Effector CD4-positive, alpha-beta T cell (primary cell): Measurements from ENCODE around the gene WNK4.

ENCODE experiments used
- DNase-seq: peaks from one replicate; pipeline ENCODE4 v3.0.0-alpha.2; 2020

Gene WNK4

DNA sequence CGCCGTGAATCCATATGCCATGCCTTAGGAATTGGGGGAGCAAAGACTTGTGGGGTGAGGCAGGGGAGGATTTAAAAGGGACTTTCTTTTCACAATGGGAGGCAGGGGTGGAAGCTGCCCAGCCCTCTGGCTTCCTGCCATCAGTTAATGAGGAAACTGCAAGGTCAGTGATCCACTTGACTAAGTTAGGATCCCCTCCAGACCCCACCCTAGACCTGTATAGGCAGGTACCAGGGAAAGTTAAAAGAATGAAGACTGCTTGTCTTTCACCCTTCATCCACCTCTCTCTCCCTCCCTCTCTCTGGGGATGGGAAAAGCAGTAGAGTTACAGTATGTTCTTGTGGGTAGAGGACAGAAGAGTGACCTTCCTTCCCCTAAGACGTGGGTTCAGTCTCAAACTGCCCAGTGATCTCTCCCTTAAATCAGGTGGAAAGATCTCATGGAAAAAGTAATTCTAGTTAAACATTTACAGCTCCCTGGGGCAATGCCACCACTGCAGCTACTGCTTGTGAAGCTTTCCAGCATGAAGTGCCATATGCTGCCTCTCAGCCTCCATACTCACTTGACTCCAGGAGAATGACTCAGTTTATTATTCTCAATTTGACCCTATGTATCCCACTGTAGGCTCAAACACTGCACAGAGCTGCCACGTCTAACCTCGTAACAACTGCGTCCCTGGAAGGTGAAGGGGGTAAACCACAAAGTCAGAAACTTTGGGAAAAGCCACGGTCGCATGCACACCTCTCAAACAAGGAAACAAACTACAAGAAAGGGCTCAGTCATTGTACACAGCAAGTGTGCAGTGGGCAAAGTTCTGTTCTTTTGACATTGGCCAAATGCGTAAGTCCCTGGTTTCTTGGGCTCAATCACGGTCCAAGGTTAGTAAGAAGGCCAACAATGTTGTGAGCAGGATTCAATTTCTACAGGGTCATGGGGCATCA, 16.9 kb downstream of the WNK4 start:
- no peak for DNase-seq

DNA sequence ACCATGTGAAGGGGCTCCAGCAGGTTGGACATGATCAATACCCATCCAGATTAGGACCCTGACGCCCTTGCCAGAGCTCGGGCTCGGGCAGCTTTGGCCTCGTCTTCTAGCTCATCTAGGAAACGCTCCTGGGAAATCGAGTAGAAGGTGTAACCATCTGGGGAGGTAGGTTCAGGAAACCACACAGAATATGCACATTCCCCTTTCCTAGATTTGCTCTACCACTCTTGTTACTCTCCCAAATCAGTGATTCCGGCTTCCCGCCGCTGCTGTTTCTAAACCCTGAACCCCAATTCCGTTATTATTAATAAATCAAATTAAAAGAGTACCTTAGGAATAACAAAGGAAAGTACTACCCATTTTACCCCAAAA, 17.6 kb downstream of the WNK4 start:
- DNase-seq, result no peak

DNA sequence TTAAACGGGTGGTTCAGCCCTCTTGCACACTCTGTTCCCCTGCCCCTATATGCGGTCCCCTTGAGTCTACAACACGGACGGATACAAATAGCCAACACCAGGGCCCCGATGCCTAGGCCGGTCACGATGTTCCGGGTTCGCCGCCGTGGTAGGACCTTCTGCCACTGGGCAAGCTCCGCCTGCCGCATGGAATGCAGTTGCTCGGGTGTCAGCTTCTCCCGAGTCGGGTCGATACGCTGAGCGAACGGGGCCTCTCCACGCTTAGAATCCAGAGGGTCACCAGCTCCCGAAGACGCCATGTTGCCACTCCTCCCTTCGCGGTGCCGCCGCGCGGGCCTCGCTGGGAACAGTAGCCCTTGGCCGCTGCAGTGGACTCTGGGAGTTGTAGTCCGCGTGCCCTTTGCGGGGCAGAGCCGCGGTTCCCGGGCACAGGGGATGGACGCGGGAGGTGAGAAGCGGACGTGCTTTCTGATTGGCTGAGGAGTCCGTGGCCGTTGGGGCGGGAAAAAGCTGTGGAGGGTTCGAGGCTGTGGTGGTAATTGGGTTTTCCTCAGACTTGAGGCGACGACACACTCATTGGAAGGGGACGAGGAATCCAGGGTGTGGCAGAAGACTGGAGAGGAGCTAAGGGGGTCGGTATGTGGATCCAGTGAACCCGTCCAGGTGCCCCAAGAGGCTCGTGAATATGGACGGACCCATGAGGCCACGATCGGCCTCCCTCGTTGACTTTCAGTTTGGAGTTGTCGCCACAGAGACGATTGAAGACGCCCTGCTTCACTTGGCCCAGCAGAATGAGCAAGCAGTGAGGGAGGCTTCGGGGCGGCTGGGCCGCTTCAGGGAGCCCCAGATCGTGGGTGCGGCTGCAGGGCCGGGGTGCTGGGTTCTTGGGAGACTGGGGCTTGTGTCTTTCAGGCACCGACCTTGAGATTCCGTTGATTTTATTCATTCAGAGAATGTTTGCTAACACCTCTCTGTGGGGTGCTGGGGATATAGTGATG, 18.3 kb downstream of the WNK4 start, which contains the start of the genes CNTD1 and COA3:
TSS of gene CNTD1 (plus strand) at position 479 of the 998 bp plus-strand sequence. CDS start at position 686, 207 bp downstream.
TSS of gene COA3 (minus strand) at position 322 of the 998 bp plus-strand sequence. CDS start at position 299, 23 bp downstream.
- DNase-seq, result peak; percentile 64

DNA sequence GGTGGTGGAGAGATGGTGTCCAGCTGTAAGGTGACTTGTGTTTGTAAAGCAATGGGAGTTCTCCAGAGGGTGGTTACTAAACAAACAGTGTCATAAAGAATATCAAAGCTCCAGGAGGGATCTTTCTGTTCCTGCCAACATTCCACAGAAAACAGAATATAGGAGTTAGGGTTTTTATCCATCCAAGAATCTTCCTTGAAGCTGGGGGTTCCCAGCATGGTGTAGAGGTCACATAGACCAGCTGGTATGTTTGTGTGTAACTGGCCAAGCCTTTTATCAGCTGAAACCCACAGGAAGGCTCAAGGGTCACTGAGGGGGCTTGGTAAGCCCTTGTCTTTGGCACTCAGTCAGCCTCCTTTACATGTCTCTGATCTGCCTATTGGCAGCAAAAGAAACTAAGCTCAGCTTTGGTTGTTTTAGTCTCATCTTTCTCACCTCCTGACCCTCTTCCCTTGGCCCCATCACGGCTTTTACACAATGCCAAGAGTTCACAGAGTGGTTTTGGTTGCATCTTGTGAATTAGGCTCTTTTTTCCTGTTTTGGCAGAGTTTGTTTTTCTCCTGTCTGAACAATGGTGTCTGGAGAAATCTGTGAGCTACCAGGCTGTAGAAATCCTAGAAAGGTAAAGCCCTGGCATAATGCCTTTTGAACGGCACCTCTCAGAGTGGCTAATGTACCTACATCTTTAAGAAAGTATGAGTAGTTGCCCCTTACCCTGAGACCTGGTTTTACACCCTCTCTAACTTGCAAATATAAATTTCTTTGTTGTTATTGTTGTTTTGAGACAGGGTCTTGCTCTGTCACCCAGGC, 22.9 kb downstream of the WNK4 start:
- DNase-seq, result no peak

DNA sequence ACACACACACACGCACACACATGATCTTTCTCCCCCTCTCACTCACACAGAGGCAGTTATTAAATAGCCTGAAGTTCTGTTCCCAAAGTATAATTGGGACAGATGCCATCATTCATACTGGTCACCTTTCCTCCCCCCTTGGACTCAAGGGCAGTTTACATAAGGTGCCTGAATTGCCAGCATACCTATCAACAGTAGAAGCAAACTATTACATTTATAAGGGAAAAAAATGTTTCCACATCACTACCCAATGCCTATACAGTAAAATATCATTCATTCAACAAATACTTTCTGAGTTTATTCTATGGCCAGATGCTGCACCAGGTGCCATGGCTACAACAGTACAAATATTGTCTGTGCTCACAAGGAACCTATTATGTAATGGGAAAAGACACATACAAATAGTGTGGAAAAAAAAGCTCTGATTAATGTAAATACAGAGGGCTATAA, 24.5 kb downstream of the WNK4 start:
- DNase-seq, result no peak

DNA sequence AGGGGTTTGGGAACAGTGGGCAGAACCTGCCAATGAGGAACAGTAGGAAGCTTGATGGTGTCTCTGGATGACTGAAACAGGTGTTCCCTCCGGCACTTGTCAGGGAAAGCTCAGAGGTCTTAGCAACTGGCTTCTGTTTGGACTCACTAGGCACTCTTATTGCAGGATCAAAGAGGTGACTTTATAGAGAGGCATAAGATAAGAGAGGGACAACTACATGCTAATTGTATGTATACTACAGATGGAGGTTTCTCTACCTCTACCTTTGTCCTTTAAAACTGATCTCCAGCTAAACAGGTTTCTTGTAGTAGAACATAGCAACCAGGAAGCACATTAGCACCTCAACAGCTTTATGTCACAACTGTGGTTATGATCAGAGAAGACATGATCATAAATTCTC, 25.8 kb downstream of the WNK4 start:
- no peak for DNase-seq

DNA sequence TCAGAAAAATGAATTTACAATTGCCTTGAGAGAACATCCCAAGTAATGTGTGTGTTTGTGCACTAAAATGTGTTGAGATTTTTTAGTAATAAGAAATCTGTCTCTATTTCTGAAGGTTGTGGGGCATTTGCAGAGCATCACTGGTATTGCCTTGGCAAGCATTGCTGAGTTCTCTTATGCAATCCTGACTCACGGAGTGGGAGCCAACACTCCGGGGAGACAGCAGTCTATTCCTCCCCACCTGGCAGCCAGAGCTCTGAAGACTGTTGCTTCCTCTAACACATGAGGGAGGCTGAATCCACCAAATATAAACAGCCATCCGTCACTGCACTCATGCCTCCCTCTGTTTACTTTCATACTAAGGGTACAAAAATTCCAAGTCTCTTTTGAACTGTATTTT, 28.8 kb downstream of the WNK4 start:
- DNase-seq, result no peak

DNA sequence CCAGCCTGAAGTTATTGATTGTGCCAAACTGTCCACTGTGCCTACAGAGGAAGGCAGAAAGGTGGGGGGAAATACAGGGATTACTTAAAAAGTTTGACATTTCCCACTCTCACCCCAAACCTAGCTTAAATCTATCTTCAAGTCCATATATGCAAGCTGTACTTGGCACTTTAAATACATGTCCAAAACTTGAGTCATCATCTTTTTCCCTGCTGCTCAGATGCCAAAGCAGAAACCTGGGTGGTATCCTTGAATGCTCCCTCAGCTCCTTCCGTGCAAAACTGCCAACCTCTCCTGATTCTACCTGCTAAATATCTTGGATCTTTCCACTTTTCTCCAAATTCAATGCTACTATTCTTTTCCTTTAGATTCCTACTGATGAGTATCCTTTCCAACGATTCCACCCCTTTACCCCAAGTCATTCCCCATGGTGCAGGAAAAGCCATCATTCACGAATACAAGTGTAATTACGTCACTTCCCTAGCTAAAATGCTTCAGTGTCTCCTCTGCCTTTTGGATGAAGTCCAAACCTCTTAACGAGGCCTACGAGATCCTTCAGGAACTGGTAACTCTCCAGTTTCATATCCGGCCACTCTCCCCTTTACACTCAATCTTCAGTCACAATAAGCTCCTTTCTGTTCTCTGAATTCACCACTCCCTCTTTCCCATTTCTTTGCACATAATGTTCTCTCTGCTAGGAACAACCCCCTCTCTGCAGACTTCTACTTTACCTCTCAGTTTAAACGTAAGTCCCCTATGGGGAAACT, 34.4 kb downstream of the WNK4 start:
- no peak for DNase-seq

DNA sequence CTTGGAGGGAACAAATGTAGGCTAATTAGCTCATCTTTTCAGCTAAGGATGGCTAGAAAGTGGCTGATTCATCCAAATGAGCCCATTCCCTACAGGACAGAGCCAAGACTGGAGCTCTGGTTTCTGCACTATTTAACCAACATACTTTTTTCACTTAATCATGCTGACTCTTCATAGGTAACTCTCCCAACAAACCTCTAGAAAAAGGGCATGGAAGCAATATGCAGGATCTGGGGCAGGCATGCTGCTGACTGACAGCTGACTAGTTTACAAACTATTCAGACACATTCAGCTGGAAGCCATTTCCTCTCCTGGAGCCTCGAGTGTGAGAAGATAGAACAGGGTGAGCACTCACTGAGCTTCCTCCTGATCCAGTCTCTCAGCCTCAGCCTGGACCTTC, 37.5 kb downstream of the WNK4 start:
- no peak for DNase-seq

DNA sequence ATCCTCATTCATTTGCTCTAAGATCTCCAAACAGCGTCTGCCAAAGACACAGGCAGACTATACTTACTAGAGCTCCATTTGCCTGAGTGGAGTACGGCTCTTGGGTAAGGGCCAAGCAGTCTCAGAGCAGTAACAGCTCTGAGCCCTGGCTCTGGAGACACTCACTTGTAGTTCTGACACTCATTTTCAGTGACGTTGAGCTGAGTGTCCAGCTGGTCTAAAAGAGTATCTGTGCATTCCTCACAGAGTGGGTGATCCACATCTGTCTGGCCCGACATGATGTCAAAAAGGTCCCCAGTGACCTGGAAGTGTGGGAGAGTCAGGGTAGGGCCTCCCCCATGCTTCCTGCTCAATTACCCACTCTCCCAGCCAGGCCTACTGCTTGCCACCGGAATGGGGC, 38.0 kb downstream of the WNK4 start:
- DNase-seq, result no peak

DNA sequence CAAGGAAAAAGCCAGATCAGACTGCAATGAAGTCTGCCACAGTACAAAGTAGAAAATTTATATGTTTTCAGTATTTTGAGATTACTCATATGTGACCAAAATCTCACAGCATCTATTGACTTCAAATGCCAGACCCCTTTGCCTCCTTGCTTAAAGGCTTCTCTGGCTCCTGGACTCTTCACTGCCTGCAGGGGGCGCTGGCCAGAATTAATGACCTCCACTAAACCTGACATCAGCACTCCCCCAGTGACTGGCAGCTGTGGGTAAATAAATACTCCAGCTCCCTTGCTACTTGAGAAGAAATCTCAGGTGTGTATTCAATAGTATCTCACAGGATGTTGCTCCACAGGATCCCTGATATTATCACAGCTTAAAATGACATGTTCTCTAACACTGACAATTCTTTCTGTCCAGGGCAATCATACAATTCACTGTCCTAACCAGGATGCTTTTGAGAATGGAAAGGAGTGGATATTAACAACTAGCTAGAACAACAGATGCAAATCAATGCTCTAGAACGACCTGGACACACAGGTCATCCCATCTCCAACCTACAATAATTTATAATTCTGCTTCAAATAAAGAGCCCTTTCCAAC, 39.6 kb downstream of the WNK4 start:
- peak; percentile 50 for DNase-seq

DNA sequence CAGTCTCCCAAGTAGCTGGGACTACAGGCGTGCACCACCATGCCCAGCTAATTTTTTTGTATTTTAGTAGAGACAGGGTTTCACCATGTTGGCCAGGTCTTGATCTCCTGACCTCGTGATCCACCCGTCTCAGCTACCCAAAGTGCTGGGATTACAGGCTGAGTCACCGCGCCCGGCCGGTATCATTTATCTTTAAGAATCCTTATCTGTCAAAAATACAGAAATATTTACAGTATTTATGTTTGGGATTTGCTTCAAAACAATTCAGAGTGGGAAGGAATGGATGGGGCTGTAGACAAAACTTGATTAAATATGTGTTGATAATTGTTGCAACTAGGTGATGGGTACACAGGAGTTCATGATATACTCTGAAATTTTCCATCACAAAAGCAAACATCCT, 40.8 kb downstream of the WNK4 start:
- no peak for DNase-seq

DNA sequence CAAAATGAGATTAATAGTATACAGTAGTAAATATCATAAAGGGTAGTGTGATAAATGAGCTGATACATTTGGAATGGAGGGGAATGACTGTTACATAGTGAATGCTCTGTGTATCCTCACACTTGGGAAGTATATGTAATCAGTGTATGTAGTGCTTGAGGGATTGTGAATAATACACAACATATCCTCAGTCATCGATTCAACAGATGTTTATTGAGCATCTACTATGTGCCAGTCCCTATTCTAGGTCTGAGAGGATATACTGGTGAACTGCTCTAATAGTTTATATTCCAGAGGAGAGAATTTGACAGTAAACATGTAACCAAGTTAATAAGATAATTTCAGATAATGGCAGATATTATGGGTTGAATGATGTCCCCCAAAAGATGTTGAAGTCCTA, 47.1 kb downstream of the WNK4 start:
- DNase-seq, result no peak

DNA sequence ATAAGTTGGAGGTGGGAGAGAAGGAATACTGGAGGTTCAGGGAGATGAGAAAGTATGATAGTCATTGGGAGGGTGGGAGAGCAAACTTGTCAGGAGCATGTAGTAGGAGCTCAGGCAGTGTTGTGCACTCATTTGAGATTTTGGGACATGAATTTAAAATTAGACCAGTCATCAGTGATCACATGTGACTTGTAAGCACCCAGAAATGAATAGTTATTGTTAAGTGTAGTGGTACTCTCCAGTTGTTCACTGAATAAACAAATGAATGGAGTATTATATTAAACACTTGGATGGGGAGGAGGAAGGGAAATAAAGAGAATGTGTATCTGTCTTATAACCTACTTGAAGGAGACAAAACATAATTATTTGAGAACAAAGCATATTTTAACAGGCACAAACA, 50.6 kb downstream of the WNK4 start:
- no peak for DNase-seq

DNA sequence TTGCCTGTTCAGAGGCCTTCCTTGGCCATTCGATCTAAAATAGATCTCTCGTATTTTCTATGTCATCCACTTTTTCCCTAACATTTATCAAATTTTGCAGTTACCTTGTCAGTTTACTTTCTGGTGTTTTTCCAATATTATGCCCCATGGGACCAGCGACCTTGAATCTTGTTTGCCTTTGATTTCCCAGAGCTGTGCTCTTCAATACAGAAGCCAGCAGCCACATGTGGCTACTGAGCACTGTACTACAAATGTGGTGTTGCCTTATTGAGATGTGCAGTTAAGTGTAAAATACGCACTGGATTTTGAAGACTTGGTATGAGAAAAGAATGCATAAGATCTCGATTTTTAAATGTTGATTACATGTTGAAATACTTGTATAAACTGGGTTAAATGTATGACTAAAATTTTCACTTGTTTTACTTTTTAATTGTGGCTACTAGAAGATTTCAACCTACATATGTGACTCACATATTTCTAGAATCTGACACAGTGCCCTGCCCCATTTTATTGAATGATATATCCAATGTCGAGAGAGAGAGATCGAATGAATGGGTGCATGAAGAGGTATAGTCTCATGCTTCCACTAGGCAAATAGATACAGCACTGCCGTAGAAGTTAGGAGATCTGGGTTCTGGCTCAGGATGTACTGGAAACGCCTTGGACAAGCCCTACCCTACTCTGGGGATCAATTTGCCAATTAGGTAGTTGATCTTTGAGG, 52.0 kb downstream of the WNK4 start:
- no peak for DNase-seq

DNA sequence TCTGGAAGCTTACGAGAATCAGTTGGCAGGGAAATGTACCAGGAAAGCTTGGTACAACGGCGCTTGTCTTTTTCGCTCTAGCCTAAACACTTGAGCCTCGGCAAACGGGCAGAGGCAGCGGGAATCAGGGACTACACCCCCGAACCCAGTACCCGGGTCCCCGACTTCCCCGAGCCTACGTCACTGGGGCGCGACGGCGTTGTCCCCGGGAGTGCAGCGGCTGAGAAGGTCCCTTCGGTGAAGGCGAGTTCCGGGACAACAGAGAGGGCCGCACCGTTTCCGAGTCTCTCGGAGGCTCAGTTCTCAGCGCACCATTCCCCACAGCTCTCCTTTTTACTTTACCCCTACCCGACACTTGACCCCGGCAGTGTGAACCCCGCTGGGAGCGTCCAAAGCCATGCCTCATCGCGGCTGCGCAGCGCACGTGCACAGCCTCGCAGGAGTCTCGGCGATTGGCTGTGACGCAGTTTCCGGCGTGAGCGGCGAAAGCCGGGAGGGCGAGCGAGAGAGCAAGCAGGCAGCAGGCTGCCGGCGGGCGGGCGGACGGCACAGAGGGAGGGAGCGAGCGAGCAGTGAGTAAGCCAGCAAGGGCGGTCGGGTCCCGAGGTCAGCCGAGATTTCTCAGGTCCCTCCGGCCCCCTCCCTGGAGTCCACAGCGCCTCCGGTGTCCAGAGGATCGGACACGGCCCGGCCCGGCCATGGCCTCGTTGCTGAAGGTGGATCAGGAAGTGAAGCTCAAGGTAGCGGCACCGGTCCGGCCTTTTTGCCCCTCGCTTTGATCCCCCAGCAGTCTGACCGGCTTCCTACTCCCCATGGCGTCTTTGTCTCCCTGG, 52.7 kb downstream of the WNK4 start, which contains the start of gene PSME3:
TSS of gene PSME3 (plus strand) at position 464 of the 833 bp plus-strand sequence. CDS start at position 699, 235 bp downstream.
- DNase-seq, result peak; percentile 87

DNA sequence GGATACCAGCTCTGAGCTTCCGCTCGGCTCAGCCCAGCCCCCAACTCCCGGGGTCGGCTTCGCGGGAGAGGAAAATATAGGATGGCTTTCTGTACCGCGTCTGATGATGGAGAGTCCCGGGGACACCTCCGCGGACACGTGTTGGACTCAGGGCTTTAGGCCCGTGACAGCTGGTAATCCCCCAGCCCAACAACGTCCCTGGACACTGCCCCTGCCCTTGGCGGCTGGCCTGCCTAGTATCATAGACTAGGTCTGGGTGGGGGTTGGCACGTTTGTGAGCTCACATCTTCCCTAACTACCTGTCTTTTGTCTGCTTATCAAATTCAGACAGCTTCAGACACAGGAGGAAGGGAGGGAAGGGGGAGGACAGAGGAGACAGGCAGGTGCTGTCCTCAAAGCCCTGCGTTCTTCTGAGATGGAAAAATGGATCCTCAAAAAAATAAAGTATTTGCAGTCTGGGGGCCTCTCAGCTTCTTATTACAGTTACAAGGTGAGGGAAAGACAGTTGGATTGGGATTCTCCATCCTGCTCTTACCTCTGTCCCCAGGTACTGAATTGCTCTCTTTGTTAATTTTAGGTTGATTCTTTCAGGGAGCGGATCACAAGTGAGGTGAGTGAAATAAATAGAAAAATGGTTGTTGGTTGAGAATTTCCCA, 53.5 kb downstream of the WNK4 start:
- peak; percentile 5 for DNase-seq

DNA sequence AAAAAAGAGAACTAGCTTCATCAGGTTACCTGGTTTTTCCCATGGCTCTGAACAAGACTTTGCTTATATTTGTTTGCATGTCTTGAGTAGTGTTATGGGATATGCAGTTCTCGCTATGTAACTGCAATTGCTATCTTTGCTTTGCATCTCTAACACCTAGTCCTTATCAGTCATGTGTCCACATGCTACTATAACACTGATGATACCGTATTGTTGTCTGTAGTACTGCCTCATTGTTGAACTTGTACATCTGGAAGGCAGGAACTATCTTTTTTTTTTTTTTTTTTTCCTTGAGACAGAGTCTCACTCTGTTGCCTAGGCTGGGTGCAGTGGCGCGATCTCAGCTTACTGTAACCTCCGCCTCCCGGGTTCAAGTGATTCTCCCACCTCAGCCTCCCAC, 55.3 kb downstream of the WNK4 start:
- DNase-seq, result no peak
